ENCODE data around the gene TAMM41. TPM values are rescaled to one million over a fixed set of nuclear protein-coding genes. Genes with fewer than 3 reads are reported as not detected.
A peak's percentile ranks its signal among the peaks of the same experiment; 100 is the strongest.

The TAMM41 gene
- total RNA-seq, 1 donor from 2014 or later, result 21.4 TPM

GRCh38 chr3:11803977-11804892 is 42.5 kb downstream of the TAMM41 start:
- no peaks in the 10 kb centered on the region for H3K4me1 Mint-ChIP-seq (ENCODE audit: unreplicated experiment)
- TF ChIP-seq CTCF (IDR thresholded peaks at IDR 0.05; ENCODE audit: unreplicated experiment), result peak; percentile 74
- no peak overlapping the region for H3K27ac Mint-ChIP-seq (ENCODE audit: unreplicated experiment)
- peaks cover 3% of the 10 kb centered on the region for H3K27me3 Mint-ChIP-seq (ENCODE audit: unreplicated experiment)
- peak; percentile 25 for DNase-seq (ENCODE audit: low spot score)
- H3K36me3 Mint-ChIP-seq (ENCODE audit: low read depth, unreplicated experiment), result peaks cover 46% of the 10 kb centered on the region
- no peak overlapping the region for H3K4me3 Mint-ChIP-seq (ENCODE audit: unreplicated experiment)
- H3K9me3 Mint-ChIP-seq (ENCODE audit: unreplicated experiment), result no peaks in the 10 kb centered on the region

DNA sequence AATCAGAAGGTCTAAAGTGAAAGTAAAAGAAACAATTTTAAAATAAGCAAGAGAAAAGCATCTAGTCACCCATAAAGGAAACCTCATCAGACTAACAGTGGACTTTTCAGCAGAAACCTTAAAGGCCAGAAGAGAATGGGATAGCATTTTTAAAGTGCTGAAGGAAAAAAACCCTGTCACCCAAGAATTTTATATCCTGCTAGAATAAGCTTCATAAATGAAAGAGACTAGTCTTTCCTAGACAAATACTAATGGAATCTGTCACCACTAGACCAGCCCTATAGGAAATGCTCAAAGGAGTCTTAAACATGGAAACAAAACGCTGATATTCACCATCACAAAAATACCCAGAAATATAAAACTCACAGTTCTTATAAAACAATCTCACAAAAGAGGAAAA is 46.9 kb downstream of the TAMM41 start:
- DNase-seq (ENCODE audit: low spot score), result no peak
- TF ChIP-seq CTCF (IDR thresholded peaks at IDR 0.05; ENCODE audit: unreplicated experiment), result no peak
- Mint-ChIP-seq H3K27ac (ENCODE audit: unreplicated experiment) (no peak overlapping the region), H3K4me1 (ENCODE audit: unreplicated experiment) (no peaks in the 10 kb centered on the region), H3K27me3 (ENCODE audit: unreplicated experiment) (peaks cover 1% of the 10 kb centered on the region), H3K4me3 (ENCODE audit: unreplicated experiment) (peak overlapping the region; percentile 33), H3K9me3 (ENCODE audit: unreplicated experiment) (no peaks in the 10 kb centered on the region), H3K36me3 (ENCODE audit: low read depth, unreplicated experiment) (peaks cover 47% of the 10 kb centered on the region)

DNA sequence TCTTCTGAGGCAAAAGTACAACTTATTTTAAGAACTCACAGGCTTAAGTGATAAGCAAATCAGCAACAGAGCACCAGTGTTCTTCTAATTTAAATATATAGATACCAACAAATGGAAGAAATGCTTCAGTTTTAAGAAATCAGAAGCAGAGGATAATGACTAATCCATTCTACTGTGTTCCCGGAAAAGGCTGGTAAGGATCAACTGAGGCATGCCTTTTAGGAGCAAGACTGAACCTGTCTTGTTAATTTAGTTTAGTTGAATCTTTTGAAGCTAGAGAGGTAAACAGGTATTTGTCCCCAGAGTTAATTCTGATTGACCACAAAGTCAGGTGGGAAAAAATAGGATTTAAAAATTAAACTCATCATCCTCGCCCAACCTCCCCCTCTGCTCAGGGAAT is 51.8 kb downstream of the TAMM41 start:
- no peak for DNase-seq (ENCODE audit: low spot score)
- H3K4me1 Mint-ChIP-seq (ENCODE audit: unreplicated experiment), result peaks cover under 1% of the 10 kb centered on the region
- peaks cover 32% of the 10 kb centered on the region for H3K36me3 Mint-ChIP-seq (ENCODE audit: low read depth, unreplicated experiment)
- H3K27ac Mint-ChIP-seq (ENCODE audit: unreplicated experiment), result no peak overlapping the region
- no peak overlapping the region for H3K4me3 Mint-ChIP-seq (ENCODE audit: unreplicated experiment)
- TF ChIP-seq CTCF (IDR thresholded peaks at IDR 0.05; ENCODE audit: unreplicated experiment), result no peak
- H3K9me3 Mint-ChIP-seq (ENCODE audit: unreplicated experiment), result no peaks in the 10 kb centered on the region
- no peaks in the 10 kb centered on the region for H3K27me3 Mint-ChIP-seq (ENCODE audit: unreplicated experiment)

DNA sequence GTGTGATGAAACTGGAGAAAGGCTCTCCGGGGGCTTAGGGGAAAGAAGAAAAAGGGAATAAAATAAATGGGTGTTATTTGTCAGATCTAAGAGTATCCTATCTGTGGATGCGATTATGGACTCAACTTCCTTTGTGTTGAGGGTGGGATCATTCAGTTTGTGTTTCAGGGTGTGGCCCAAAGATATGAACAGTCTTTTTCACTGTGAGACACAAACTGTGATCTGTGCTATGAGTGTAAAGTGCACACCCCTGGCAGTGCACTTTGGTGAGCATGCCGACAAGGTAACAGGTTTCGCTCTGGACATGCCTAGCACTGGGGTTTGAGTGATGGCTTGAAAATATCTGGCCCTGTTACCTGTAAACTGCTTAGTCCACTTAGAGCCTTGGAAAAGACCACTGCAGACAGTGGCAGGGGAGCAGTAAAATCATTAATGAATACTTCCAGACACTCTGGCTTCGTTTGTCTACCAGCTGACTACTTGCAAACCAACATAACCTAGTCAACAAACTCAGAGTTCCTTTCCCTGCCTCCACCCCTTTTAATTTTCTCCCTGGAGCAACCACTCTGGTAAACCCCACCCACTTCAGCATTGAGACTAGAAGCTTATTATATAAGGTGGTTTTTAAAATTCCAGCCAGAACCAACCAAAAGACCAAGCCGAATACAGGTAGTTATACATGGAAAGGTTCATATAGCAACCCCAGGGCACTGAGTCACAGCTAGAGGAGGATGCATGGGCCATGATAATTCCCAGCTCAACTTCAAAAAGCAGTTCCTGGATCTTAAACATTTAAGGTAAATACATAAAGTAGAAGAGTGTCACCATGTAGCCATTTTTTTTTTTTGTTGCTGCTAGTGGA is 55.1 kb downstream of the TAMM41 start:
- Mint-ChIP-seq H3K4me1 (ENCODE audit: unreplicated experiment) (peaks cover 3% of the 10 kb centered on the region), H3K36me3 (ENCODE audit: low read depth, unreplicated experiment) (peaks cover 27% of the 10 kb centered on the region), H3K9me3 (ENCODE audit: unreplicated experiment) (no peaks in the 10 kb centered on the region), H3K4me3 (ENCODE audit: unreplicated experiment) (no peak overlapping the region), H3K27ac (ENCODE audit: unreplicated experiment) (no peak overlapping the region), H3K27me3 (ENCODE audit: unreplicated experiment) (no peaks in the 10 kb centered on the region)
- no peak for DNase-seq (ENCODE audit: low spot score)
- no peak for TF ChIP-seq CTCF (IDR thresholded peaks at IDR 0.05; ENCODE audit: unreplicated experiment)
